HCT116 (cell line): ENCODE results near the gene CTSZ. TPM values are rescaled to one million over a fixed set of nuclear protein-coding genes. Genes with fewer than 3 reads are reported as not detected.

Source experiments
- ATAC-seq: fragments of 200-7000 bp; cut with Tn5 transposase; 2 replicates; pipeline ENCODE4 v1.9.1; 2020; ENCODE audit warnings: mild to moderate bottlenecking, moderate library complexity
- BruUV-seq: library from RNA; stranded (reverse); fragments of 400-500 nt; replicated peaks from 2 replicates; lab custom pipeline; 2021; lab: Mats Ljungman, UMichigan
- CTCF ChIA-PET: fragments of 300-600 bp; sonication (Branson Sonifier 250); formaldehyde crosslinking; loops from one replicate; lab custom pipeline; 2021; ENCODE audit warnings: antibody characterized with exemption; lab: Charles Lee
- POLR2A ChIA-PET: fragments of 300-600, 350-600 bp; sonication (Branson Sonifier 250); formaldehyde crosslinking; loops from one replicate; lab custom pipeline; 2021; ENCODE audit warnings: antibody characterized with exemption; lab: Charles Lee
- RAD21 ChIA-PET, 2 experiments: fragments of 300-600 bp; sonication (Branson Sonifier 250); formaldehyde crosslinking; loops; one replicate each; lab custom pipeline; 2023; ENCODE audit warnings: low total read pairs in 2 of 2; ENCODE audit not compliant: uncharacterized antibody in 2 of 2, unreplicated experiment in 2 of 2, low non-redundant PET in 1 of 2; lab: Charles Lee
- DNase-seq: peaks from one replicate; pipeline ENCODE4 v3.0.0-alpha.2; 2010; ENCODE audit warnings: low read depth, low spot score
- H2AFZ ChIP-seq: fragments of 200-600 bp; shearing (Covaris generic), sonication (generic); 2 replicates; pipeline ENCODE4 v1.6.1; 2017; ENCODE audit warnings: low read depth, mixed run types, mixed read lengths, antibody characterized with exemption, low read length; ENCODE audit not compliant: poor library complexity, severe bottlenecking
- H3K27ac ChIP-seq: 2 replicates; pipeline ENCODE4 v1.5.1; 2012; ENCODE audit warnings: low read depth, low read length
- H3K27me3 ChIP-seq: fragments of 200-600 bp; sonication (generic); 2 replicates; pipeline ENCODE4 v1.6.1; 2016; ENCODE audit warnings: mixed run types, low read length, mixed read lengths; ENCODE audit not compliant: insufficient read depth
- H3K36me3 ChIP-seq, 2 experiments: fragments of 200-500 bp in 1 of 2; fragments of 200-600 bp in 1 of 2; sonication (Bioruptor generic) in 1 of 2; sonication (generic) in 1 of 2; 2 replicates each; pipeline versions ENCODE4 v1.5.1 to v1.6.1; 2014 to 2016; ENCODE audit warnings: low read length in 2 of 2, inconsistent platforms in 1 of 2, mixed read lengths in 1 of 2, mixed run types in 1 of 2; ENCODE audit not compliant: insufficient read depth in 2 of 2, control insufficient read depth in 1 of 2
- H3K4me1 ChIP-seq, 2 experiments: fragments of 200-600 bp in 1 of 2; sonication (generic) in 1 of 2; 2 replicates each; pipeline versions ENCODE4 v1.5.1 to v1.6.1; 2012 to 2017; ENCODE audit warnings: low read length in 2 of 2, inconsistent platforms in 1 of 2, mild to moderate bottlenecking in 1 of 2, mixed read lengths in 1 of 2, mixed run types in 1 of 2, moderate library complexity in 1 of 2; ENCODE audit not compliant: insufficient read depth in 2 of 2, control insufficient read depth in 1 of 2
- H3K4me2 ChIP-seq: fragments of 200-600 bp; sonication (generic); 2 replicates; pipeline ENCODE4 v1.6.1; 2017; ENCODE audit warnings: mixed run types, low read length, mixed read lengths
- H3K4me3 ChIP-seq, 2 experiments: fragments of 200-600 bp in 1 of 2; sonication (generic) in 1 of 2; replicated peaks in 1 of 2; 2 replicates each; pipeline ENCODE4 v1.5.1; 2011 to 2016; ENCODE audit warnings: low read length in 2 of 2, control low read depth in 1 of 2, low read depth in 1 of 2, mild to moderate bottlenecking in 1 of 2, mixed read lengths in 1 of 2, mixed run types in 1 of 2
- H3K79me2 ChIP-seq: fragments of 200-600 bp; sonication (generic); 2 replicates; pipeline ENCODE4 v1.6.1; 2017; ENCODE audit warnings: mild to moderate bottlenecking, mixed run types, low read length, moderate library complexity, mixed read lengths; ENCODE audit not compliant: insufficient read depth
- H3K9ac ChIP-seq: fragments of 200-600 bp; sonication (generic); 2 replicates; pipeline ENCODE4 v1.6.1; 2016; ENCODE audit warnings: low read length, mixed read lengths
- H3K9me2 ChIP-seq: fragments of 200-600 bp; sonication (generic), shearing (Covaris generic); 2 replicates; pipeline ENCODE4 v1.6.1; 2017; ENCODE audit warnings: mixed run types, mild to moderate bottlenecking, moderate library complexity; ENCODE audit not compliant: insufficient read depth
- H3K9me3 ChIP-seq, 2 experiments: fragments of 200-500 bp in 1 of 2; fragments of 200-600 bp in 1 of 2; sonication (Bioruptor generic) in 1 of 2; sonication (generic) in 1 of 2; 2 replicates each; pipeline ENCODE4 v1.6.1; 2014 to 2017; ENCODE audit warnings: low read length in 2 of 2, mixed read lengths in 2 of 2, inconsistent platforms in 1 of 2, low read depth in 1 of 2, mild to moderate bottlenecking in 1 of 2, mixed run types in 1 of 2, moderate library complexity in 1 of 2; ENCODE audit not compliant: control insufficient read depth in 1 of 2, insufficient read depth in 1 of 2
- H4K20me1 ChIP-seq: fragments of 200-600 bp; sonication (generic), shearing (Covaris generic); 2 replicates; pipeline ENCODE4 v1.6.1; 2017; ENCODE audit warnings: mixed run types, mild to moderate bottlenecking, moderate library complexity; ENCODE audit not compliant: insufficient read depth
- POLR2A ChIP-seq: IDR thresholded peaks from 2 replicates; pipeline ENCODE4 v1.7.0; 2011; ENCODE audit warnings: borderline replicate concordance; ENCODE audit not compliant: insufficient read depth, insufficient read length; ENCODE audit errors: extremely low read depth
- ZFX ChIP-seq: fragments of 450-650 bp; IDR thresholded peaks from 2 replicates; pipeline ENCODE4 v1.6.1; 2017
- intact Hi-C: fragments of 100-400 bp; cut with micrococcal nuclease; formaldehyde crosslinking; loops from 2 replicates; pipeline ENCODE4 v1.10.0; 2022
- total RNA-seq: library from RNA; stranded (reverse); gene quantifications from one replicate; pipeline ENCODE4 v1.2.1, GENCODE V29; 2021; ENCODE audit not compliant: unreplicated experiment

The CTSZ gene
- total RNA-seq, 1 experiment from 2014 or later = 100 TPM

- RAD21 ChIA-PET = interaction anchor here in 1 of 2 experiments (0.6 kb wide), 1 partner anchor 292 kb away, joined by 4 read pairs; no protein-coding TSS in a partner anchor
- no peak for ATAC-seq
- BruUV-seq = no TSS peak
- no peaks in the 10 kb centered on the region for H3K9me2 ChIP-seq
- no peaks in the 10 kb centered on the region for H4K20me1 ChIP-seq
- CTCF ChIA-PET = no interaction called here
- no peaks in the 10 kb centered on the region for H3K4me1 ChIP-seq
- peaks cover 76 to 85% of the 10 kb centered on the region in 2 experiments for H3K36me3 ChIP-seq
- no peak overlapping the region for H3K27ac ChIP-seq
- TF ChIP-seq POLR2A = no peak
- TF ChIP-seq, all 23 proteins: peak for 0
- Histone ChIP-seq H3K27me3 (no peaks in the 10 kb centered on the region), H3K9me3 (no peaks in the 10 kb centered on the region), H3K79me2 (peaks cover 10% of the 10 kb centered on the region; the same call in 1 of the 2 replicates), H2AFZ (no peak overlapping the region), H3K4me2 (no peak overlapping the region), H3K9ac (no peak overlapping the region), H3K4me3 (no peak overlapping the region)
- intact Hi-C loops = no loop called here
- DNase-seq = no peak
- POLR2A ChIA-PET = no interaction called here
Observed at GRCh38 chr20:58993332-58994248, 13.5 kb downstream of the CTSZ start.

DNA sequence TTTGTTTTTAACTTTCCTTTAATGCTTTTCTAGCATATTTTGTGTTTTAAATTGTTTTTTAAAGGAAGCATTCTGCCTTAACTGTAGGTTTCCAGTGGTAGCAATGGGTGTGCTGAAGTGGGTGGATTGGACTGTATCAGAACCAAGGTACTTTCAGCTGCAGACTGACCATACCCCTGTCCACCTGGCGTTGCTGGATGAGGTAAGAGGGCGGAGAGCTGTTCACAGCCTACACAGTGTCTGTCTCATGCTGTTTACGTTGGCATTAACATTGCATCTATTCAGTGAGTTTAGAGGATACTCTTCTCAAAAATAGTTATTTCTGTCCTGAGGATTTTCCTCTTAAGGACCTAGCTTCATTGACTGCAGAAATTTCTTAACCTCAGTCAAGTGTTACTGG is 14.1 kb downstream of the CTSZ start:
- Histone ChIP-seq H3K27me3 (no peaks in the 10 kb centered on the region), H3K36me3 (peaks cover 81 to 91% of the 10 kb centered on the region in 2 experiments), H3K27ac (no peak overlapping the region), H3K79me2 (peaks cover 16% of the 10 kb centered on the region; the same call in 1 of the 2 replicates), H3K4me1 (no peaks in the 10 kb centered on the region), H3K9ac (no peak overlapping the region), H2AFZ (no peak overlapping the region), H3K9me3 (no peaks in the 10 kb centered on the region), H4K20me1 (no peaks in the 10 kb centered on the region), H3K4me2 (no peak overlapping the region), H3K9me2 (no peaks in the 10 kb centered on the region), H3K4me3 (no peak overlapping the region)
- CTCF ChIA-PET = no interaction called here
- POLR2A ChIA-PET = no interaction called here
- no peak for ATAC-seq
- TF ChIP-seq ZFX = no peak
- RAD21 ChIA-PET = interaction anchor here in 1 of 2 experiments (0.6 kb wide), 1 partner anchor 291 kb away, joined by 4 read pairs; no protein-coding TSS in a partner anchor
- intact Hi-C loops = no loop called here
- no TSS peak for BruUV-seq
- DNase-seq = no peak
